Measurements from ENCODE around the gene LNP1.

The LNP1 gene

GRCh38 chr3:100399341-100400071, 1.8 kb upstream of the LNP1 start:
- no peak for DNase-seq (ENCODE audit: low read depth in 2 of 2)

- DNase-seq (ENCODE audit: low read depth in 2 of 2), result peak; percentile 3 to 19
Observed at GRCh38 chr3:100400419-100400779, 940 bp upstream of the LNP1 start.

DNA sequence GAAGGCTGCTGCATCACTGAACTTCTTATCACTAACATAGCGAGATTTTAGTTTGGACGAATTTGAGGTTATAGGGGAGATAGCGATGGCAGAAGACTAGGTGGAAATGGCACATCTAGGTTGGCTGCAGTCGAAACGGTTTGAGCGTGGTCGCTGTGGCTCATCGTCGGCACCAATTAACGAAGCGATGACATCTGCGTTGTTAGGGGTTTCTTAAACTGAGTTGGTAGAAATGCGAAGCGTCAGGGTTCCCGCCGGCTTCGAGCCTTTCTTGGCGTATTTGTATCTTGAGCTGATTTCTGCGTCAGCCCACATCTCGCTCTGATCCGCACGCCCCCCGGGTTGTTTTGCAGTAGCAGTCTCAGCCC, 319 bp downstream of the LNP1 start:
- peak; percentile 24 to 25 for DNase-seq (ENCODE audit: low read depth in 2 of 2)

- no peak for DNase-seq (ENCODE audit: low read depth in 2 of 2)
Observed at GRCh38 chr3:100402256-100402655, 917 bp downstream of the LNP1 start.

DNA sequence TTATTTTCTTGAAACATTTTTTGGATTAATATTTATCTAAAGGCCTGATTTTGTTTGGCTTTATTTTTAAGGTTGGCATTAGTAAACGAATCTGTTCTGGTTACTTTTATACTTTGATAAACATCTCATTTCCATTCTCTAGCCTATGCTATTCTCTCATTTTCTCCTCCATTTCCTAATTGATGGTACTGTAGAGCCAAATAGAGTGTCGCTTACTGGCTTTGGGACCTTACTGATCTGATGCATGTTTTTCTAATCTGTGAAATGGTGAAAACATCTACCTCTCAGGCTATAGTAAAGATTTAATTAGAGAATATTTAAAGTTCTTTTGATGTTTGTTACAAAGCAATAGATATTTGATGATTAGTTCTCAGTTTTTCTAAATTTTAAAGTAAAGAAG, 1.6 kb downstream of the LNP1 start:
- no peak for DNase-seq (ENCODE audit: low read depth in 2 of 2)

DNA sequence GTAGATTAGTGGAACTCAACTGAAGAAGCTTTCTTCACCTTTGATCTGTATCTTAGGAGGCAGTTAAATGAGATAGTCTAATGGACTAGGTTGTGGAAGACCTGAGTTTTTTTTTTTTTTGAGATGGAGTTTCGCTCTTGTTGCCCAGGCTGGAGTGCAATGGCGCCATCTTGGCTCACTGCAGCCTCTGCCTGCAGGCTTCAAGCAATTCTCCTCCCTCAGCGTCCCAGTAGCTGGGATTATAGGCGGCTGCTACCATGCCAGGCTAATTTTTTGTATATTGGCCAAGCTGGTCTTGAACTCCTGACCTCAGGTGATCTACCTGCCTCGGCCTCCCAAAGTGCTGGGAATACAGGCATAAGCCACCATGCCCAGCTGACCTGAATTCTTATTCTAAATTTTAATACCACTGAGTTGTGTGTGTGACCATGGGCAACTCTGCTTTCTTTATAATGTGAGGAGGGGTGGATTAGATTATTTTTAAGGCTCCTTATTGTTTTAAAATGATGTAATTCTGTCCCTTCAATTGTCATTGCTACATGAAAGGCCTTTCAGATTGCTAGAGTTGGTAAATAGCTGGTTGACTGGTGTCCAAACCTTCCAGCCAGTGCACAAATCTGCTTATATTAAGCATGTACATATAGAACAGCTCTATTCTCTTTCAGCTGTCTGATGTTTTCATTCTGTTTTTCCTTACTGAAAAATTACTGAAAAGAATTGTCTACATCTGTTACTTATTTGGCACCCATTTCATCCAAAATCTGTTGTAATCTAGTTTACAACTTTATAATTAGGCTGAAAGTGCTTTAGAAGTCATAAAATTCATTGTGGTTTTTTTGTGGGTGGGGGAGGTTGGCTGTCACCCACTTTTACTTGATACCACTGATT, 2.3 kb downstream of the LNP1 start:
- no peak for DNase-seq (ENCODE audit: low read depth in 2 of 2)

- no peak for DNase-seq (ENCODE audit: low read depth in 2 of 2)
Observed at GRCh38 chr3:100404250-100404548, 2.9 kb downstream of the LNP1 start.

DNA sequence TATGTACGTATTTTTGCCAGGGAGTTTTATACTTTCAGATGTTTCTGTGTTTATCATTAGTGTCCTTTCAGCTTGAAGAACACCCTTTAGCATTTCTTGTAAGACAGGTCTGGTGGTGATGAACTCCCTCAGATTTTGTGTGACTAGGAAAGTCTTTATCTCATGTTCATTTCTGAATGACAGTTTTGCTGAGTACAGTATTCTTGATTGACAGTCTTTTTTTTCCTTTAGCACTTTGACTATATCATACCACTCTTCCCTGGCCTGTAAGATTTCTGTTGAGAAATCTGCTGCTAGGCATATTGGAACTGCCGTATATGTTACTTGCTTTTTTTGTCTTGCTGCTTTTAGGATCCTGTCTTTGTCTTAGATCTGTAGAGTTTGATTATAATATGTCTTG, 5.8 kb downstream of the LNP1 start:
- no peak for DNase-seq (ENCODE audit: low read depth in 2 of 2)

GRCh38 chr3:100407977-100408532, 6.7 kb downstream of the LNP1 start:
- no peak for DNase-seq (ENCODE audit: low read depth in 2 of 2)

- DNase-seq (ENCODE audit: low read depth in 2 of 2), result no peak
Observed at GRCh38 chr3:100411091-100411982, 10.0 kb downstream of the LNP1 start.

DNA sequence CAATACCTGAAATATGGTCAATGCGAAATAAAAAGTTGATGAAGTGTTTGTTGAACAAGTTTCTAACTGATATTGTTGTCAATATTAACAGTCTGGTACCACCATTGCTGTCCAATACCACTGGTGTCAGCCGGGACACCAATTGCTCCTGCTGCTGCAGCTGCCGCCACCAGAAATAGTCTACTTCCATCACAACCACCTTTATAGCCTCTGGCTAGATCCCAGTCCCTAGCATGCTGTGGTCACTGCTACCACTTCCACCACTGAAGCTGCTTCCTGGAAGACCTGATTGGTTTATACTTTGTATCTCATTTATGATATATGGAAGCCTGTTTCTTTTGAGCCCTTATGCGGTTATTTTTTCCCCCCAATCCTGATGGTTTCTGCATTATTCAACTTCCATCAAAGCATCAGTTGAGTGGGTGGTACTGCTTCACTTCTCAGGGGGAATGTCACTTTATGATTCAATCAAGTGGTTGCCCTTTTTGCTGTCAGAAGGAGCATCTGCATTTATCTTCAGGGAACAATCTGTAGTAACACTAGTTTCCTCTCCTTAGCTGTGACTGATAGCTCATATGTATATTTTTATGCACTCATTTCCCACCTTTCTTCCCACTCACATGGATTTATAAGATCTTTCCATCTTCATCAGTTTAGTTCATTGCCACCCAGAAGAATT, 11.7 kb downstream of the LNP1 start:
- DNase-seq (ENCODE audit: low read depth in 2 of 2), result no peak

DNA sequence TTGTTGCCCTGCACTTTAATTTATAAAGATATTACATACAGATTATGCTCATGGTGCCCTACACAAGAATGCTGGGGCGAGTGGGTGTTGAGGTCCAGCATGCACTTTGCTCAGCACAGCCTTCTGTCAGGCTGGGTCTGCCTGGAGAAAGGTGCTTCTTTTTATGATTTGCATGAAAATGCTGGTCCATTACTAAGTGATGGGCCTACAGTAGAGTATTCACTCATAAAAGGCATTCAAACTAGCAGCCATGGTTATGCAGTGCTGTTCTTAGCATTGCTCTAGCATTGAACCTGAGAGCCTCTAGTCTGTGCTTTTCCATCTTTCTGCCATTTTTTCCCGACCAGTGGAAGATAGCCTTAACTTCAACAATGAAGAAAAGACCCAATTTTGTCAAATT, 12.3 kb downstream of the LNP1 start:
- no peak for DNase-seq (ENCODE audit: low read depth in 2 of 2)

DNA sequence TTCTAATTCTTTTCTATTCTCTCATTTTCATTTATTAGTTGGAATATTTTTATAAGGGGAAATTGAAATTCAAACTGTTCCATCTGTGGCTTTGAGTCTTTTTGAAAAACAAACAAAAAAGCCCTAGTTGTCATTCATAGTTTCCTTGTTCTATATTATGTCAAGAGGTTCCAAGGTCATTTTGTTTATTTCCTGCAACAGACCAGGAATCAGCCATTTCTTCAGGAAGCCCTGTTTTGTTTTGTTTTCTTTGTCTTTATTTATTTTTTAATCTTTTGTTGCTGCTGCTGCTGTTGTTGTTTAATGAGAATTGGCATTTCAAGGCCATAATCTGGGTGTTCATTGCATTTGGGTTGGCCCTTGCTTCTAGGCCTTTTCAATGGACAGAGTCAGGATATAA, 14.8 kb downstream of the LNP1 start:
- no peak for DNase-seq (ENCODE audit: low read depth in 2 of 2)

- no peak for DNase-seq (ENCODE audit: low read depth in 2 of 2)
Observed at GRCh38 chr3:100416863-100417262, 15.5 kb downstream of the LNP1 start.

DNA sequence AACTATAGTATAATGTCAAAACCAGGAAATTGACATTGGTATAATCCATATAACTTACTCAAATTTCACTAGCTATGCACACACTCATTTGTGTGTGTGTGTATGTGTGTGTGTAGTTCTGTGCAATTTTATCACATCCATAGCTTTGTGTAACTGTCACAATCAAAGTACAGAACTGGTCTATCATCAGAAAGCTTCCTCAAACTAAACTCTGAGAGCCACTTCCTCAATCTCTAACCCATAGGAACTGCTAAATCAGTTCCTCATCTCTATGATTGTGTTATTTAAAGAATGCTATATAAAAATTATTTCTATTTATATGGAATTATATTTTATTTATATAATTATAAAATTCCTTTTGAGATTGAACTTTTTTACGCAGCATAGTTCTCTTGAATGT, 18.1 kb downstream of the LNP1 start:
- no peak for DNase-seq (ENCODE audit: low read depth in 2 of 2)

DNA sequence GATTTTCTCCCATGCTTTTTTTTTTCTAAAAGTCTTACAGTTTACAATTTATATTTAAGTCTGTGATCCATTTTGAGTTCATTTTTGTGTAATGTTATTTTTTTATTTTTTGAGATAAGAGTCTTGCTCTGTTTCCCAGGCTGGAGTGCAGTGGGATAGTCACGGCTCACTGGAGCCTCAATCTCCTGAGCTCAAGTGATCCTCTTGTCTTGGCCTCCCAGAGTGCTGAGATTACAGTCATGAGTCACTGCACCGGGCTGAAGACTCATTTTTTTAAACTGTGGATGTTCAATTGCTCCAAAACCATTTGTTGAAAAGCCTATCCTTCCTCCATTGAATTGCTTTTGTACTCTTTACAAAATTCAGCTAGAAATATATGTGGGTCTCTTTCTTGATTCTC, 19.5 kb downstream of the LNP1 start:
- no peak for DNase-seq (ENCODE audit: low read depth in 2 of 2)

DNA sequence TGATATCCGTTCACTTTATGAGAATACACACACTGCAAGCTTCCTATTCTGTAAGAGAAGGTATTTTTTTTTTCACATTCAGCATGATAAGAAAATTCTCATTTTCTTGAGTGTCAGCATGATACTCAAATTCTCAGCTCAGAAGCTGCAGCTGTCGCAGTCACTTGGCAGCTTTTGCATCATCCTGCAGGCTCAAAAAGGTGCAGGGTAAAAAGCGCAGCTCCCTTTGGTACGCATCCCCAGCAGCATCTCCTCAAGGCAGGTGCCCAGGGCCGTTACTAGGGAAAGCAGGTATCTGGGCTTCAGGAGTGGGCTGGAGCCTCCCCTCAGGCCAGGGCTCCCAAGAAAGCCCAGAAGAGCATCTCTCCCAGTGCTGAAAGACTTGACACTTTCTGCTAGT, 22.3 kb downstream of the LNP1 start:
- DNase-seq (ENCODE audit: low read depth in 2 of 2), result no peak

GRCh38 chr3:100424261-100424660, 22.9 kb downstream of the LNP1 start:
- DNase-seq (ENCODE audit: low read depth in 2 of 2), result no peak

- DNase-seq (ENCODE audit: low read depth in 2 of 2), result no peak
Observed at GRCh38 chr3:100425316-100425715, 24.0 kb downstream of the LNP1 start.

DNA sequence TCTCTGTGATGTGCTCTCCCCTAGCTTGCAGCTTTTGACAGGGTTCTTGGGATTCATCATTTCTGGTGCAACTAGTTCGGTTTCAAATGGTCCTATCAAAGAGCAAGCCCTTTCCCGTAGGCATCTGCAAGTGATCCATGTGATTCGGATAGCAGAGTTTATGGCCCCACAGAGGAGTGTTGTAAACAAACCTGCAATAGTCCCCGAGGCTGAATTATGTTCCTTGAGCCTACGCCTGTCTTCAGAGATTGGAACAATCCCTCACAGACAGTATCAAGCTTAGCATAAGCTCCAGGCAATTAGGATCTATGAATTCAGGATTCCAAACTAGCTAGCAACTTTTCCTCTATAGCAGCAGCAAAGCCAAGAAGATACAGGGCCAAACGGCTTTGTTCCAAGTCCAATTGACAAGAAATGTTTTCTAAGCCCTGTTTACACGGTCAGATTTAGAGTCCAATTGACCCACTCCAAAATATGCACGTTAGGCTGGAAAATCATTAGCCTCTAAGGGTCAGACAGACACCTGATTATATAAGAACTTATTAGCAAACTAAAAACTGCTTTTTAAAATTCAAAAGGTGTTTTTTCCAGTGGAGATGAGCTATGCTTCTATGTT, 24.8 kb downstream of the LNP1 start:
- no peak for DNase-seq (ENCODE audit: low read depth in 2 of 2)

DNA sequence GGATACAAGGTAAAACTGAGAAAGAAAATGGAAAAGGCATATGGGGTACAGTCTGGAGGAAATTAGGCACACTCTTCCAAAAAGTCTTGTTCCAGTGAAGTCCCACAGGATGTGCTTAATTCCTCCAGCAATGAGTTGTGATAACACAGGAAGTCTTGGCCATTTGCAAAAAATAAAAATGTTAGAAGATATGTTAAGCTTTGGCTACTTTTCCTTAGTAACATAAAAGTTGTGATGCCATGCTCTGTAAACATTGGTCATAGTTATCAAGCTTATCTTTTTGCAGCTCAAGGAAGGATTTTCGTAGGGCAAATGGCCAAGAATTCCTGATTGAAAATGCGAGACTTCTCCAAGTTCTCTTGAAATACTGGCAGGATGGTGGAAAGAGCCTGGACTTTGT, 26.4 kb downstream of the LNP1 start:
- DNase-seq (ENCODE audit: low read depth in 2 of 2), result no peak
